Fibroblast of lung (primary cell): ENCODE measurements around the gene CLN6.

Experiments used
- CTCF ChIP-seq, 2 donors: IDR thresholded peaks in 1 of 2; conservative IDR thresholded peaks in 1 of 2; 1 replicate in 1 of 2; 2 replicates in 1 of 2; pipeline ENCODE4 v1.5.1; 2011 to 2012; ENCODE audit warnings: low read length in 2 of 2, control low read depth in 1 of 2, inconsistent platforms in 1 of 2, low read depth in 1 of 2, mild to moderate bottlenecking in 1 of 2
- EZH2 ChIP-seq: IDR thresholded peaks from 2 replicates; pipeline ENCODE4 v1.5.1; 2012; ENCODE audit warnings: low read length, control low read depth, mild to moderate bottlenecking; ENCODE audit errors: missing control alignments

DNA sequence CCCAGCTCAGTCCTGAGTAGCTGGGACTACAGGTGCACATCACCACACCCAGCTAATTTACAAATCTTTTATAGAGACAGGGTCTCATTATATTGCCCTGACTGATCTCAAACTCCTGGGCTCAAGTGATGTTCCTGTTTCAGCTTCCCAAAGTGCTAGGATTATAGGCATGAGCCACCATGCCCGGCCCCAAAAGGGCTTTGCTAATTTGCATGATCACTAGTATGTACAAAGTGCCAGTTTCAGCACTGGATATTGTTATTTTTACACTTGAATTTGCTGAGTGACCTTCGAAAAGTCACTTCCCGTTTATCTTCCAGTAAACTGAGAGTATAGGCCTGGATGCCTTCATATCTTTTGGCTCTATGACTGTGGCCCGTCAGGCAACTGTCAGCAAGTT lies 12.2 kb downstream of the CLN6 start:
- TF ChIP-seq CTCF (conservative IDR thresholded peaks at IDR 0.05 in 1 of 2, IDR thresholded peaks at IDR 0.05 in 1 of 2; ENCODE audit: low read depth in 1 of 2, low read length in 2 of 2) (no peak), EZH2 (no peak)
